Omental fat pad (tissue), 4 donors: ENCODE measurements around the gene SLC2A1. TPM values are rescaled to one million over a fixed set of nuclear protein-coding genes. Genes with fewer than 3 reads are reported as not detected.
A peak's percentile ranks its signal among the peaks of the same experiment; 100 is the strongest.

ENCODE experiments used
- ATAC-seq: fragments of 150-250 bp; one replicate; pipeline ENCODE4 v1.9.1; 2016; ENCODE audit warnings: mild to moderate bottlenecking, moderate library complexity; ENCODE audit not compliant: low FRiP score
- DNase-seq: peaks from one replicate; pipeline ENCODE4 v3.0.0-alpha.2; 2019; ENCODE audit warnings: low spot score
- total RNA-seq, 4 donors: library from RNA; depleted of rRNA; stranded (reverse); fragments of >200 nt; gene quantifications; one replicate each; pipeline ENCODE4 v1.1.0, GENCODE V29; 2016
- TF ChIP-seq, protein P1 (sequence below), 3 donors: fragments of 450-650 bp; IDR thresholded peaks; one replicate each; pipeline ENCODE4 v1.5.1; 2016 to 2017; ENCODE audit warnings: antibody characterized with exemption in 3 of 3, mild to moderate bottlenecking in 3 of 3, moderate library complexity in 2 of 3

SLC2A1 gene
- total RNA-seq, 4 donors from 2014 or later, result 13.4 to 71.5 (median 48.0) TPM

DNA sequence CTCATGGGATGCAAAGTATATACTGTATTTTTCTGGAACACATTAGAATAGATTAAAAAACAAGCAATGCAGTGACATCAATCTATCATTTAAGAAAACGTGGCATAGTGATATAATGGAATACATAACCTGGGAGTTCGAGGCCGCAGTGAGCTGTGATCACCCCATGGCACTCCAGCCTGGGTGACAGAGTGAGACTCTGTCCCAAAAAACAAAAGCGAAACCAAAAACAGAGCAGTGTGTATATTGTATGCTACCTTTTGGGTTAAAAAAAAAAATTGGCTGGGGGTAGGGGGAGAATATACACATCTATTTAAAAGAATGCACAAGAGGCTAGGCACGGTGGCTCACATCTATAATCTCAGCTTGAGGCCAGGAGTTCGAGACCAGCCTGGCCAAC lies 13.5 kb downstream of the SLC2A1 start:
- TF ChIP-seq, protein P1, sequence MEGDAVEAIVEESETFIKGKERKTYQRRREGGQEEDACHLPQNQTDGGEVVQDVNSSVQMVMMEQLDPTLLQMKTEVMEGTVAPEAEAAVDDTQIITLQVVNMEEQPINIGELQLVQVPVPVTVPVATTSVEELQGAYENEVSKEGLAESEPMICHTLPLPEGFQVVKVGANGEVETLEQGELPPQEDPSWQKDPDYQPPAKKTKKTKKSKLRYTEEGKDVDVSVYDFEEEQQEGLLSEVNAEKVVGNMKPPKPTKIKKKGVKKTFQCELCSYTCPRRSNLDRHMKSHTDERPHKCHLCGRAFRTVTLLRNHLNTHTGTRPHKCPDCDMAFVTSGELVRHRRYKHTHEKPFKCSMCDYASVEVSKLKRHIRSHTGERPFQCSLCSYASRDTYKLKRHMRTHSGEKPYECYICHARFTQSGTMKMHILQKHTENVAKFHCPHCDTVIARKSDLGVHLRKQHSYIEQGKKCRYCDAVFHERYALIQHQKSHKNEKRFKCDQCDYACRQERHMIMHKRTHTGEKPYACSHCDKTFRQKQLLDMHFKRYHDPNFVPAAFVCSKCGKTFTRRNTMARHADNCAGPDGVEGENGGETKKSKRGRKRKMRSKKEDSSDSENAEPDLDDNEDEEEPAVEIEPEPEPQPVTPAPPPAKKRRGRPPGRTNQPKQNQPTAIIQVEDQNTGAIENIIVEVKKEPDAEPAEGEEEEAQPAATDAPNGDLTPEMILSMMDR (IDR thresholded peaks at IDR 0.05), result no peak
- ATAC-seq (no peak), DNase-seq (no peak)

DNA sequence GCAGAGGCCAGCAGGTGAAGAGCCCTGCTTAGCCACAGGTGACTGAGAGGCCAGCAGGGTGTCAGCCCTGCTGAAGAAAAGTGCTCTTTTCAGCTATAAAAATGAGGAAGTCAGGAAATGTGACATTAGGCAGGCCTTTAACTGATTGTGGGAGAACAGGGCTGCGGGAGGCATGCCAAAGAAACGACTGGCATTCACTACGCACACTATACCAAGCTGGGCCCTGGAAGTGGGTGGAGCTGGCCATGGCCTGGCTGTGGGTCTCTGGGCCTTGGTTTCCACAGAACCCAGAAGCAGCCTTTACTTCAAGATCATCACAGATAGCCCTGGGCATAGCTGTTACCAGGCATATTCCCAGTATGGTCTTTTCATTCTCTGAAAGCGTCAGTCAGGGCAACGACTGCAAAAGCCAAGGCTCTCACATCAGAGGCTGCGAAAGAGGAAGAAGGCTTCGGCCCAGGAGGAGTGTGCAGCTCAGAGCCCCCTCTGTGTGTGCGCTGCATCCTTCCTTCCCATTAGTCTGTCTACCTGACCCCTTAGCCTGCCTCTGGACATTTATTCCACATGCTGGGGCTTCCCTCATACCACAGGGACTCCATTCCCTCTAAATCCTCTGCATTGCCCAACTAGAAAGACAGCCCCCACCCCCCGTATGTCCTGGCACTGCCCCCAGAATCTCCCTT lies 14.3 kb downstream of the SLC2A1 start:
- TF ChIP-seq, protein P1 (IDR thresholded peaks at IDR 0.05), result no peak
- DNase-seq, result no peak
- no peak for ATAC-seq

DNA sequence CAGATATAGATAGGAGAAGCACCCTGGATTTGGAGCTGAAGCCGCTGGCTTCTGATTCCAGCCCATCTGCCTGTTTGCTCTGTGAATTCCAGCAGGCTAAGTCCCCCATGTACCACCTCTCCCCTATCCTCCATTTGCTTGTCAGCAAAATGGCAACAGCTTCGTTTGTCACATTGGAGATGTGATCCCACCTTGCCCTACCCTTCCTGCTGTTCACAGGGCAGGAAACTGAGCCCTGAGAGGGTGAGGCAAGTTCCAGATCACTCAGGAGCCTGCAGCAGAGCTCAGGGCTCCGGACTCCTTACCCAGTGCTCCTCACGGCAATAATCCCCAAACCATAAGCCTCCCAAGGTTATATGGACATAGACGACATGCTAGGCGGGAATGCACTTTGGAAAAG lies 14.9 kb downstream of the SLC2A1 start:
- no peak for ATAC-seq
- DNase-seq, result no peak
- TF ChIP-seq, protein P1 (IDR thresholded peaks at IDR 0.05), result no peak

DNA sequence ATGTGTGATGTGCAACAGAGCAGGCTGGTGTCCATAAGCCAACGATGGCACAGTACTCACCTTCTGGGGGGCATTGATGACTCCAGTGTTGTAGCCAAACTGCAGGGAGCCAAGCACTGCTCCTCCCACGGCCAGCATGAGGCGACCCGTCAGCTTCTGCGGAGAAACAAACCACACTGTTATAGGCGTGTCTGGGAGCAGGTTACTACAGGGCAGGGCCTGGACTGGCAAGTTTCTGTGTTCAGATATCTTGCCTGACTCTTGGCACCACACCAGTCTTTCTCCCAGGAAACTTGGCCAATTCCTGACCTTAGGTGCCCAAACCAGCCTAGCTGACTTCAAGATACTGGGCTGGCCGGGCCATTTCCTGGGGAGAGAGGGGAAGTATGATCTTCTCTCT lies 15.5 kb downstream of the SLC2A1 start:
- DNase-seq (no peak), ATAC-seq (peak; percentile 71)
- TF ChIP-seq, protein P1 (IDR thresholded peaks at IDR 0.05), result no peak

DNA sequence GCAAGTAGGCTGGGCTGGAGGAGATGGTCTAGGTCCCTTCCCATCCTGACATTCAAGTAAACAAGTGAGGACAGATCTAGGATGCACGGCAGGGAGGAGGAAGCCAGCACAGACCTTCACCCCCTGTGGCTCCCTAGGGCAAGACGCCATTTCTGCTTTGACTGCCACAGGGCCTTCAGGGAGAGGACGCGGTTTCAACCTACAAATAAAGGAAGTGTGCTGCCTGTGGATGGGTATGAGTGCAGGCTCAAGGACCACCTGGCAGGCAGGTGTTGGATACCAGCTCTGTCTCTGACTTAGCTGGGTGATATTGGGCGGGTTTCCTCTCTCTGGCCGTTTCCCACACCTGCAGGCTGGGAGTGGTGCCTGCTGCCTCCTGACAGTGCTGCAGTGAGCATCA lies 16.2 kb downstream of the SLC2A1 start:
- DNase-seq, result no peak
- TF ChIP-seq, protein P1 (IDR thresholded peaks at IDR 0.05), result no peak
- no peak for ATAC-seq

DNA sequence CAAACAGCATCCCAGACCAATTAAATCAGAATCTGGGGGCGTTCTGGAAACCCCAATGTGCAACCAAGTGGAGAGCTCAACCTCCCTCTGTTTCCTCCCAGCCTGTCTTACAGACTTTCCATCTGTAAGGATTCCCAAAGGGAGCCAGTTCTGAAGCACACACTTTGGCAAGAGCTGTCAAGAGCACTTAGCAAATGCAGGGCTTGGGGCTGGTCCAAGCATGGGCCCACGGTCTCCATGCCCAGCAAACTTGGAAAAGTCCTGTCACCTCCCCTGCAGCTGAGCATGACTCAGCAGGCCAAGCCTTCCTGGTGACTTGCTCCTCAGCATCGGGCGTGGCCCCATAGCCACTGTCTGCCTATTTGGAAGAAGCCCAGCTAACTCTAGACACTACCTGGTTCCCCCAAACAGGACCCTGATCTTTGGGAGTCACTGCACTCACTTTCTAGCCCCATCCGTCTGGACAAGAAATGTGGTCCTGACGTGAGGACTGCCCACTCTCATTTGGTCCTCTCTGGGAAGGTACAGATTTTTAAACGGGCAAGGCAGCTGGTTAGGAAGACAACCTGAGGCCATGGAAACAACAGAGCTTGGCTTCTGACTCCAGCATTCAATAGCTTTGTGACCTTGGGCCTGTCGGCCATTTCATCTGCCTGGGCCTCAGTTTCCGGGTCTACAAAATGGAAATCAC lies 16.9 kb downstream of the SLC2A1 start:
- DNase-seq (peak; percentile 36), ATAC-seq (peak; percentile 55)
- TF ChIP-seq, protein P1 (IDR thresholded peaks at IDR 0.05), result no peak
